GM18526 (cell line): ENCODE data around the gene PCBP3.

ENCODE experiments used
- POLR2A ChIP-seq: IDR thresholded peaks from 3 replicates; pipeline ENCODE4 v1.6.1; 2011; ENCODE audit not compliant: insufficient read length; ENCODE audit errors: extremely low read depth

The PCBP3 gene

GRCh38 chr21:45709696-45710268, 66.3 kb downstream of the PCBP3 start:
- no peak for TF ChIP-seq POLR2A

- no peak for TF ChIP-seq POLR2A
Measured at GRCh38 chr21:45713613-45714012, 70.1 kb downstream of the PCBP3 start.

GRCh38 chr21:45715441-45715840, 71.9 kb downstream of the PCBP3 start:
- no peak for TF ChIP-seq POLR2A

GRCh38 chr21:45718413-45718812, 74.9 kb downstream of the PCBP3 start:
- no peak for TF ChIP-seq POLR2A

GRCh38 chr21:45719177-45719802, 75.8 kb downstream of the PCBP3 start:
- TF ChIP-seq POLR2A: no peak

- TF ChIP-seq POLR2A: no peak
Measured at GRCh38 chr21:45721671-45722070, 78.1 kb downstream of the PCBP3 start.

GRCh38 chr21:45723049-45723958, 79.8 kb downstream of the PCBP3 start:
- TF ChIP-seq POLR2A: no peak

- TF ChIP-seq POLR2A: no peak
Measured at GRCh38 chr21:45724345-45724961, 80.9 kb downstream of the PCBP3 start.

GRCh38 chr21:45724994-45725843, 81.7 kb downstream of the PCBP3 start:
- no peak for TF ChIP-seq POLR2A

GRCh38 chr21:45725844-45726200, 82.3 kb downstream of the PCBP3 start:
- TF ChIP-seq POLR2A: no peak

- no peak for TF ChIP-seq POLR2A
Measured at GRCh38 chr21:45726438-45726837, 82.9 kb downstream of the PCBP3 start.

- no peak for TF ChIP-seq POLR2A
Measured at GRCh38 chr21:45727390-45727789, 83.9 kb downstream of the PCBP3 start.

- TF ChIP-seq POLR2A: no peak
Measured at GRCh38 chr21:45735259-45736000, 91.9 kb downstream of the PCBP3 start.

GRCh38 chr21:45736042-45736689, 92.6 kb downstream of the PCBP3 start:
- TF ChIP-seq POLR2A: no peak
